ENCODE measurements around the gene ZCCHC8.

Gene ZCCHC8

DNA sequence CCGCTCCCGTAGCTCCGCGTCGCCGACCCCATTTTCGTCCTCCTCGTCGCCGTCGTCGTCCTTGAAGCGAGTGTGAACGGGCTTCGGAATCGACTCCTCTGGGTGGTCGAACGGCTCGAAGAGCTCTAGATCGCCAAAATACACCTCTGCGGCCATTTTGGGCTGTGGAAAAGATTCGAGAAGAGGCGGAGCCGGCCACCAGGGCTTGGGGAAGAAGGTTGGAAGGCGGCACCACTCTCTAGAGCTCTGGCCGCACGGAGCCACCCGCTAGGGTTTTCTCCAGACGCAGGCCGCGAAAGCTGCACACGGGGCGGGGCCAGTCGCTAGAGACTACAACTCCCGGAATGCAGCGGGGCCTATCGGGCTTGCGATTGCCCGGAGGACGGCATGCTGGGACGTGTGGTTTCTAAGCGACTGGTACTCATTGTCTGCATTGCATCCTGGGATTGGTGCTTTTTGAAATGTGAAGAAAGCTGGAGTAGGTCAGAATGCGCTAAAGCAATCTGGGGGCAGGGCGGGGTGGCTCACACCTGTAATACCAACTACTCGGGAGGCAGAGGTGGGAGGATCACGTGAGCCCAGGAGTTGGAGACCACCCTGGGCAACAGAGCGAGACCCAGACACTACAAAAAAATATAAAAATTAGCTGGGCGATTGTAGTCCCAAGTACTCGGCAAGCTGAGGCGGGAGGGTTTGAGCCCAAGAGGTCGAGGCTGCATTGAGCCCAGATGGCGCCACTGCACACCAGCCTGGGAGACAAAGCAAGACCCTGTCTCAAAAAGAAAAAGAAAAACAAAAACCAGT, at the start of gene ZCCHC8:
Gene ZCCHC8 (minus strand): TSS at position 248 of the 804 bp plus-strand sequence. CDS start 92 bp downstream, at position 156.
- in situ Hi-C loops (cut with MboI; ENCODE audit: low sequenced_read_pairs): no loop called here

GRCh38 chr12:122547330-122547729, 46.6 kb upstream of the ZCCHC8 start:
- in situ Hi-C loops (cut with MboI; ENCODE audit: low sequenced_read_pairs): no loop called here

DNA sequence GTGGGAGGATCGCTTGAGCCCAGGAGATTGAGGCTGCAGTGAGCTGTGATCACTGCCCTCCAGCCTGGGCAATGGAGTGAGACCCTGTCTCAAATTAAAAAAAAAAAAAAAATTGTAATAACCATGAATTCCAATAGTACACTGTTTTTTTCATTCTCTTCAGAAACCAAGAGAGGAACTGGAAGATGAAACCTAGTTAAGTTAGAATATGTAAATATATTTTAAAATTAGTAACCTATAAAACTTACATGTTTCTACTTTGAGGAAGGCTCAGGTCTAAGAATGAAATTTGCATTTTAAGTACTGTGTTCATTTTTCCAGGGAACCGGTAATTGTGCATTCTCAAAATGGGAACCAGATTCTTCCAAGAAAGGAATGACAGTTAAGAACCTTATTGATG, 45.1 kb upstream of the ZCCHC8 start:
- in situ Hi-C loops (cut with MboI; ENCODE audit: low sequenced_read_pairs): no loop called here

GRCh38 chr12:122544537-122544936, 43.8 kb upstream of the ZCCHC8 start:
- in situ Hi-C loops (cut with MboI; ENCODE audit: low sequenced_read_pairs): no loop called here

DNA sequence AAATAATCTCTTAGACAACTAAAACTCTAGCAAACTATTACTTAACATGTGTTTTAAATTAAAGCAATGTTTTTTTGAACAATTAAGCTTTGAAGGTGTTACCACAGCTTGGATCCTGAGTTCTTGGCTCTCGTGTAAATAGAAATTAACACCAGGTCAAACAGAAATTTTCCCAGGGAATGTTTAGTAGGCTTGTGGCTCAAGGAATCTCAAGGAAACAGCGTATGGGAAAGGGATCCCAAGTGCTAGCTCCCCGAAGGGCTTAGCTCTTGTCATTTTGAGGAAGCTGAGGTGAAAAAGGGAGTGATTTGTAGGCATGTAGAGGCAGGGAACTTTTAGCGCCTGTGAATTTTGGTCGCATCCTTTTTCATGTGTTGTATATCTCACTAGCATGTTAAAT, 37.8 kb upstream of the ZCCHC8 start:
- in situ Hi-C loops (cut with MboI; ENCODE audit: low sequenced_read_pairs): no loop called here

GRCh38 chr12:122537021-122537420, 36.3 kb upstream of the ZCCHC8 start:
- in situ Hi-C loops (cut with MboI; ENCODE audit: low sequenced_read_pairs): no loop called here

DNA sequence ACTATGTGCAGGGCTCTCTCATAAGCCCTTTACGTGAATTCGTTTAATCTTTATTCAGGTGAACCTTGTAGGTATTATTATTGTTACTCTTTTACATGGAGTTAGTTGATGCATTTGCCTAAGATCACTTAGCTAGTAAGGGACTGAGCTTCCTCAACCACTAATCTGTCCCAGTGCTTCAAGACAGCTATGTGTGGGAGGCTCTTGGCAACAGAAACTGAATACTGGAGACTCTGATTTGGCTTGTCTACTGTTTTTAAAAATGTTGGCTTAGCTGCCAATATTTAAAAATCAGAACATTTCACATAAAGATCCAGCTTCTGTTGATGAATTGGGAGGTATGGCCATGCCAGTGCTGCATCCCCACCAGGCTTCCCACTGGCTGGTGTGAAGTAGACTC, 33.1 kb upstream of the ZCCHC8 start:
- in situ Hi-C loops (cut with MboI; ENCODE audit: low sequenced_read_pairs): no loop called here

DNA sequence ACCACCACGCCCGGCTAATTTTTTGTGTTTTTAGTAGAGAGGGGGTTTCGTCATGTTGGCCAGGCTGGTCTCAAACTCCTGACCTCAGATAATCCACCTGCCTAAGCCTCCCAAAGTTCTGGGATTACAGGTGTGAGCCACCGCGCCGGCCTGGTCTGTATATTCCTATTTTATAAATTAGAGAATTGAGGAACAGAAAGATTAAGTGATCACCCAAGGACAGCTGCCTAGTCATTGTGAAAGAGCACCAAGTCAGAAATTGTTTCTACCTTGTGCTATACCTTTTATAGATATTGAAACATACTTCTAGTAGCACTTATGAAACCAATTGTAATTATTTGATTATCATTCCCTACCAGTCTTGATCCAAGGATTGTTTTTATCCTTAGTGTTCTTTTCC, 28.3 kb upstream of the ZCCHC8 start:
- in situ Hi-C loops (cut with MboI; ENCODE audit: low sequenced_read_pairs): no loop called here

- in situ Hi-C loops (cut with MboI; ENCODE audit: low sequenced_read_pairs): no loop called here
Measured at GRCh38 chr12:122528582-122528981, 27.9 kb upstream of the ZCCHC8 start.

DNA sequence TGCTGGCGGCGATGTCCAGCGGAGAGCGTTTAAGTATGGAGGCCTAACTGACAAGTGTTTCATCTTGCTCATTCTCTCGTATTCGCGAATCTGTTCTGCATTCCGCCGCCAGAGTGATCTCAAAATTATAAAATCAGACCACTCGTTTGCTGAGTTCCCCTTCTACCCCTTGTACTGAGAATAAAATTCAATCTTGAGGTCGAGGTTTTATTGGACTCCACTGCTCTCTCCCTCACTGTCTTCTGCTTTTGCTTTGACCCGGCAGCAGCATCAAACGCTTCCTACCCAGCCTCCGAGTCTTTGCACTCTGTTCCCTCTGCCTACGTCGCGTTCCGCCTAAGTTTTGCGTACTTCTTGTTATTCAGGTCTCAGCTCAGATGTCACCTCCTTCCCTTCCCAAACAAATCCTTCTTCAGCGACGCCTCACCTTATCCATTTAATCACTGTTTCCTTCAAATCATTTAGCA, 26.8 kb upstream of the ZCCHC8 start:
- in situ Hi-C loops (cut with MboI; ENCODE audit: low sequenced_read_pairs): no loop called here

GRCh38 chr12:122526683-122527477, 26.1 kb upstream of the ZCCHC8 start, which contains the start of the genes KNTC1 and RSRC2:
Gene KNTC1 (plus strand): TSS chr12:122527249. CDS start chr12:122530064, 2,815 bp downstream.
Gene RSRC2 (minus strand): TSS chr12:122526936. CDS start chr12:122526853, 83 bp downstream.
- in situ Hi-C loops (cut with MboI; ENCODE audit: low sequenced_read_pairs): no loop called here

- in situ Hi-C loops (cut with MboI; ENCODE audit: low sequenced_read_pairs): no loop called here
Measured at GRCh38 chr12:122523846-122524718, 23.4 kb upstream of the ZCCHC8 start.

GRCh38 chr12:122523280-122523679, 22.5 kb upstream of the ZCCHC8 start:
- in situ Hi-C loops (cut with MboI; ENCODE audit: low sequenced_read_pairs): no loop called here

DNA sequence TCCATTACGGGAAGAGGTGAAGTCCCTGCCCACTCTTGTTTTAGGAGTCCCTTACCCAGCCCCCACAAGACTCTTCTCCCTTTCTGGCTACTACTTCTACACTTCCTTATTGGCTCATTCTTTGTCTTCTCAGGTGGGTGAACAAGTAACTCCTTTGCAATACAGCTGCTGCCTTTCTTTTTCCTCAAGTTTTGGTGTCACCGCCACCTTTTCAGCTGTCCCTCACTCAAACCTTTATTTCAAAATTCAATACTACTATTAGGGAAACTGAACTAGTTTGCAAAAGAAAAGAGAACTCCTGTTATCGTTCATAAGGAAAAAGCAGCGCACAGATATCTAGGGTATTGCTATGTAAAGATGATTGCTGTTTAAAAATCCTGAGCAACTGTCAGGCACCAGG, 19.9 kb upstream of the ZCCHC8 start:
- in situ Hi-C loops (cut with MboI; ENCODE audit: low sequenced_read_pairs): no loop called here

- in situ Hi-C loops (cut with MboI; ENCODE audit: low sequenced_read_pairs): no loop called here
Measured at GRCh38 chr12:122519418-122519817, 18.7 kb upstream of the ZCCHC8 start.

DNA sequence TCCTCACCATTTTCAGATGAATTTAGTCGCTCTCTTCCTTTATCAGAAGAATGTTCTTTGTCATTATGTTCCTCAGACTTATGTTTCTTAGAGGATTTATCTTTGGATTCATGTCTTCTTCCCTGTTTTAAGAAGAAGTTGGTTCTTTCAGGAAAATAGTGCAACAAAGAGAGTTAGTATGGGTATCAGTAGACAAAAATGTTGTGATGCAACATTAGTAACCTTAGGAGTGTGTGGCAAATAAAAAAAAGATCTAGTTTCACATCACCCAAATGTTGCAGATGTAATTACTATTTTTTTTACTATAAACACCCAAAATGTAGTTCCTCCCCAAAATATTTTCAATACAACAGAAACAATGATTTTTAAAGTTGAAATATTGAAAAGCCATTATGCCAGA, 18.2 kb upstream of the ZCCHC8 start:
- in situ Hi-C loops (cut with MboI; ENCODE audit: low sequenced_read_pairs): no loop called here

DNA sequence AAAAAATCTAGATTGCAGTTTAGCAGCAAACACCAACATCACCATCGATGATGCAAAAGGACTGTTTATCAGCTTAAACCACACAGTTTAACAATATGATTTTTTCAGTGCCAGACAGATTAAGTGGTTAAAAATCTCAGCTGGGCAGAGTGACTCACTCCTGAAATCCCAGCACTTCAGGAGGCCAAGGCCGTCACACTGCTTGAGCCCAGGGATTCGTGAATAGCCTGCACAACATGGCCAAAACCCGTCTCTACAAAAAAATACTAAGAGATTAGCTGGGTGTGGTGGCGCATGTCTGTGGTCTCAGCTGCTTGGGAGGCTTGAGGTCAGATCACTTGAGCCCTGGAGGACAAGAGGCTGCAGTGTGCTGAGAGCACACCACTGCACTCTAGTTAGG, 17.1 kb upstream of the ZCCHC8 start:
- in situ Hi-C loops (cut with MboI; ENCODE audit: low sequenced_read_pairs): no loop called here

- in situ Hi-C loops (cut with MboI; ENCODE audit: low sequenced_read_pairs): no loop called here
Measured at GRCh38 chr12:122516544-122517361, 16.0 kb upstream of the ZCCHC8 start.

DNA sequence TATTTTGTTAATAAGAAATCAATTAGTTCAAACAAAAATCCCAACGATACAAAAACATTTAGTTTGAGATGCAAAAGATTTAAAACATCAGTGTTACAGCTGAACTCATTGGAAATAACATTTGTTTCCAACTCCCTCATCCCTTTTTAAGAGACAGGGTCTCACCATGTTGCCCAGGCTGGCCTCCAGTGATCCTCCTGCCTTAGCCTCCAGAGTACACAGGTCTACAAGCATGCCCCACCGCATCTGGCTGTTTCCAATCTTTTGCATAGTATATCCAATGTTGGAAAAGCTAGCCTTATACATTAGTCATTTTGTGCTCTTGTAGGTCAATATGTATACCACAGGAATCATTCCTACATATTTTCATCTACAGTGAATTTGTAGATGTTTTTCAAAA, 14.5 kb upstream of the ZCCHC8 start:
- in situ Hi-C loops (cut with MboI; ENCODE audit: low sequenced_read_pairs): no loop called here

- in situ Hi-C loops (cut with MboI; ENCODE audit: low sequenced_read_pairs): no loop called here
Measured at GRCh38 chr12:122513660-122514059, 12.9 kb upstream of the ZCCHC8 start.

All from HL-60/S4 (cell line).